DOHH2 (cell line): ENCODE data around the gene CREB5.

ENCODE experiments used
- CTCF ChIP-seq: fragments of 200-600 bp; sonication (generic); IDR thresholded peaks from one replicate; pipeline ENCODE4 v1.5.1; 2014; ENCODE audit warnings: antibody characterized with exemption, mild to moderate bottlenecking, low read depth, low read length; ENCODE audit not compliant: poor library complexity, severe bottlenecking
- EZH2phosphoT487 ChIP-seq: fragments of 200-600 bp; sonication (generic); IDR thresholded peaks from 2 replicates; pipeline ENCODE4 v1.6.1; 2017; ENCODE audit warnings: borderline replicate concordance, mild to moderate bottlenecking, antibody characterized with exemption, low read length, moderate library complexity, mixed read lengths

DNA sequence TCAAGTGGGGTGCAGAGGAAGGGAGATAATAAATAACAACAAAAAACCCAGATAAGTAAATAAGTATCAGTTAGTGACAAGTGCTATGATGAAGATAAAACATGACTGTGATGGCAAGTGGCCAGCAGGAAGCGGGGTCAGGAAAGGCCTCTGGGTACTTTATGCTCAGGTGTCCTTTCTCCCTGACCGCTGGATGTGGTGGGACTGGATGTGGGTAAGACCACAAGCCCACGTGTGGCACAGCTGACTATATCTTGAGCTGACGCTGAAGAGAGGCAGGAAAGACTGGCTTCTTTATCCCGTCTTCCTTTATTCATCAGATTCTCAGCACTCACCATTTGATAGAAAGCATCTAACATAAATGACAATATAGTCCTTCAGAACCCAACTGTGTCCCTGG, 87.8 kb downstream of the CREB5 start:
- no peak for TF ChIP-seq CTCF
- no peak for TF ChIP-seq EZH2phosphoT487
